SK-N-SH (cell line): ENCODE results near the gene SLC26A11.

ENCODE experiments used
- EZH2phosphoT487 ChIP-seq: fragments of 200-600 bp; sonication (generic); IDR thresholded peaks from 2 replicates; pipeline ENCODE4 v1.6.1; 2017; ENCODE audit warnings: low read depth, mixed run types, mild to moderate bottlenecking, antibody characterized with exemption, moderate library complexity, borderline replicate concordance
- FOXJ3 ChIP-seq: sonication (generic); formaldehyde crosslinking; IDR thresholded peaks from 2 replicates; pipeline ENCODE4 v1.5.1; 2020; ENCODE audit warnings: mild to moderate bottlenecking, missing genetic modification reagents
- GABPA ChIP-seq: IDR thresholded peaks from 2 replicates; pipeline ENCODE4 v1.4.0; 2012; ENCODE audit warnings: low read depth, mild to moderate bottlenecking
- GATA2 ChIP-seq: sonication (generic); formaldehyde crosslinking; IDR thresholded peaks from 2 replicates; pipeline ENCODE4 v1.5.0; 2020; ENCODE audit warnings: mild to moderate bottlenecking, missing genetic modification reagents
- NRF1 ChIP-seq: IDR thresholded peaks from 2 replicates; pipeline ENCODE4 v1.6.1; 2012; ENCODE audit warnings: low read depth, mild to moderate bottlenecking, low read length
- POLR2AphosphoS5 ChIP-seq: IDR thresholded peaks from 2 replicates; pipeline ENCODE4 v1.6.1; 2012; ENCODE audit warnings: low read depth, low read length
- RAD21 ChIP-seq: IDR thresholded peaks from 2 replicates; pipeline ENCODE4 v1.6.1; 2012; ENCODE audit warnings: mild to moderate bottlenecking, low read length
- SMC3 ChIP-seq: IDR thresholded peaks from 2 replicates; pipeline ENCODE4 v1.6.1; 2012; ENCODE audit warnings: low read depth, low read length, improper control_type of control experiment
- TCF12 ChIP-seq: IDR thresholded peaks from 2 replicates; pipeline ENCODE4 v1.4.0; 2012
- TEAD4 ChIP-seq: IDR thresholded peaks from 2 replicates; pipeline ENCODE4 v1.4.0; 2012; ENCODE audit warnings: mild to moderate bottlenecking, borderline replicate concordance; ENCODE audit not compliant: insufficient read depth
- TF ChIP-seq, protein P1 (sequence below): IDR thresholded peaks from 2 replicates; pipeline ENCODE4 v1.4.0; 2012; ENCODE audit warnings: low read depth
- TF ChIP-seq, protein P2 (sequence below): fragments of 200-600 bp; sonication (generic); IDR thresholded peaks from 2 replicates; pipeline ENCODE4 v1.6.1; 2017; ENCODE audit warnings: antibody characterized with exemption, mild to moderate bottlenecking, moderate library complexity

DNA sequence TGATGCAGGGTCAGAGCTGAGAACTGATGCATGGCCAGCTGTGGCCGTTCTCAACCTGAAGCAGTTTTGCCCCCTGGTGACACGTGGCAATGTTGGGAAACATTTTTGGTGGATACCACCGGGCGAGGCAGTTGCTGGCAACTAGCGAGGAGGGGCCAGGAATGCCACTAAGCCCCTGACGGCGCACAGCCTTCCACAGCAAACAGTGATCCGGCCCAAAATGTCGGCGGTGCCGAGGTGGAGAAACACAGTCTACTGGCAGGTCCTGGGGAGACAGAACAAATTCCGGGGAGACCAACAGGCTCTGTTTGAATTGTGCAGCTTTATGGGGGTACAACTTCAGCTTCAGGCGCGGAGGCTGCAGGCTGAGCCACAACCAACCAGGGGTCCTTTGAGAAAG lies 8.2 kb downstream of the SLC26A11 start:
- TF ChIP-seq NRF1 (no peak), TCF12 (no peak), SMC3 (no peak), RAD21 (no peak), GABPA (no peak), POLR2AphosphoS5 (no peak), EZH2phosphoT487 (no peak), FOXJ3 (CRISPR knock-in tag) (no peak), TEAD4 (no peak), GATA2 (CRISPR knock-in tag) (no peak)
- TF ChIP-seq, protein P1, sequence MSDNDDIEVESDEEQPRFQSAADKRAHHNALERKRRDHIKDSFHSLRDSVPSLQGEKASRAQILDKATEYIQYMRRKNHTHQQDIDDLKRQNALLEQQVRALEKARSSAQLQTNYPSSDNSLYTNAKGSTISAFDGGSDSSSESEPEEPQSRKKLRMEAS: no peak
- TF ChIP-seq, protein P2, sequence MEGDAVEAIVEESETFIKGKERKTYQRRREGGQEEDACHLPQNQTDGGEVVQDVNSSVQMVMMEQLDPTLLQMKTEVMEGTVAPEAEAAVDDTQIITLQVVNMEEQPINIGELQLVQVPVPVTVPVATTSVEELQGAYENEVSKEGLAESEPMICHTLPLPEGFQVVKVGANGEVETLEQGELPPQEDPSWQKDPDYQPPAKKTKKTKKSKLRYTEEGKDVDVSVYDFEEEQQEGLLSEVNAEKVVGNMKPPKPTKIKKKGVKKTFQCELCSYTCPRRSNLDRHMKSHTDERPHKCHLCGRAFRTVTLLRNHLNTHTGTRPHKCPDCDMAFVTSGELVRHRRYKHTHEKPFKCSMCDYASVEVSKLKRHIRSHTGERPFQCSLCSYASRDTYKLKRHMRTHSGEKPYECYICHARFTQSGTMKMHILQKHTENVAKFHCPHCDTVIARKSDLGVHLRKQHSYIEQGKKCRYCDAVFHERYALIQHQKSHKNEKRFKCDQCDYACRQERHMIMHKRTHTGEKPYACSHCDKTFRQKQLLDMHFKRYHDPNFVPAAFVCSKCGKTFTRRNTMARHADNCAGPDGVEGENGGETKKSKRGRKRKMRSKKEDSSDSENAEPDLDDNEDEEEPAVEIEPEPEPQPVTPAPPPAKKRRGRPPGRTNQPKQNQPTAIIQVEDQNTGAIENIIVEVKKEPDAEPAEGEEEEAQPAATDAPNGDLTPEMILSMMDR: no peak
